Hematopoietic multipotent progenitor cell treated with erythropoietin and hydrocortisone succinate and interleukin-3 and kit ligand, for 17 days (in vitro differentiated cells): ENCODE measurements around the gene EMP3.

ENCODE experiments used
- DNase-seq: peaks from one replicate; pipeline ENCODE4 v3.0.0-alpha.2; 2015; ENCODE audit warnings: low spot score

The EMP3 gene

GRCh38 chr19:48379058-48379457 is 53.7 kb downstream of the EMP3 start:
- no peak for DNase-seq
